ENCODE measurements around the gene MAP6D1. TPM values are rescaled to one million over a fixed set of nuclear protein-coding genes. Genes with fewer than 3 reads are reported as not detected.
"Not testable (repeated sequence)": the region's sequence is repeated elsewhere in the genome, so short reads cannot be mapped to it uniquely, and the experiment has no call there.

The MAP6D1 gene
- total RNA-seq, 2 donors from 2014 or later = 1.00 to 1.4 TPM

DNA sequence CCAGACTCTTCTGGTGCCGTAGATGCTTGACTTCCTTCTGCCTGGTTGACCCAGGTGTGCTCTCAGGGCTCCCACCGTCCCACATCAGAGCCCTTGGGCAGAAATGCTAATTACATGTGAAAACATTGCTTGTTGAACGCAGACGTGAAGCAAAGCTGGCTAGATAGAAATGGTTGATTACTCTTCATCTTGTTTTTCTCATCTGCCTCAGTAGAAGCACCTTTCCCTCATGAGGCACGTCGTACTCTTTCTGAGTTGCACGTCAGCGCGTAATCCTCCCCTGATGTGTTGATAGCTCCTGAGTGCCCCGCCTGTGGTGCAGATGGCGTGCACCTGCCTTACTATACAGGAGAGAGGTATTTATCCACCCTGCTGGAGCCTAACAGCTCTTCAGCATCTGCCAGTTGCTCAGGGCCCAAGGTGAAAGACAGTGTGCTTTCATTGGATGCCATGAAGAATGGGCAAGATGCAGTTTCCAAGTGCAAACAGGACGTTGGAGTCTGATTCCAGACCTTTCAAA, 18.1 kb downstream of the MAP6D1 start:
- Mint-ChIP-seq H3K27ac (no peak overlapping the region), H3K4me1 (ENCODE audit: low read depth) (no peaks in the 10 kb centered on the region), H3K4me3 (no peak overlapping the region), H3K36me3 (ENCODE audit: insufficient read depth in 2 of 2) (peaks cover 4 to 34% of the 10 kb centered on the region in 2 donors), H3K27me3 (ENCODE audit: low read depth) (no peaks in the 10 kb centered on the region), H3K9me3 (no peaks in the 10 kb centered on the region)
- DNase-seq (no peak), ATAC-seq (replicated peaks in 1 of 2) (no peak)

DNA sequence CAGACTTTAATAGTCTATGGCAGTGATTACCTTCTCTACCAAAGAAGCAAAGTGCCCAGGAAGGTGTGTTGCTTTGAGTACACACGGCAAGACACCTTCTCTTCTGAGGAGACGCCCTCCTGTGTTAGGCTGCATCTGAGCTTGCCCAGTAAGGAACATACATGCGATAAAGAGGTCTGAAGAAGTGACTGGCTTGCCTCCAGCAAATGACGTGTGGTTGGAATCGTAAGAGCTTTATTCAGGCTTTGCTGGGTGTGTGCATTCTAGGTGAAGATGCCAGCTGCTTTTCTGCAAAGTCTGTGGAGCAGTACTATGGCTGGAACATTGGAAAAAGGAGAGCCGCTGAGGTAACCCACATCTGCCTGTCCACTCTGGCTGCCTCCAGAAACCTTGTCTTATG, 22.4 kb downstream of the MAP6D1 start:
- H3K36me3 Mint-ChIP-seq (ENCODE audit: insufficient read depth in 2 of 2) = peaks cover 8 to 32% of the 10 kb centered on the region in 2 donors
- no peaks in the 10 kb centered on the region for H3K27me3 Mint-ChIP-seq (ENCODE audit: low read depth)
- H3K9me3 Mint-ChIP-seq = no peaks in the 10 kb centered on the region
- H3K4me1 Mint-ChIP-seq (ENCODE audit: low read depth) = no peaks in the 10 kb centered on the region
- DNase-seq = no peak
- ATAC-seq (replicated peaks in 1 of 2) = no peak
- no peak overlapping the region for H3K27ac Mint-ChIP-seq
- H3K4me3 Mint-ChIP-seq = no peak overlapping the region

DNA sequence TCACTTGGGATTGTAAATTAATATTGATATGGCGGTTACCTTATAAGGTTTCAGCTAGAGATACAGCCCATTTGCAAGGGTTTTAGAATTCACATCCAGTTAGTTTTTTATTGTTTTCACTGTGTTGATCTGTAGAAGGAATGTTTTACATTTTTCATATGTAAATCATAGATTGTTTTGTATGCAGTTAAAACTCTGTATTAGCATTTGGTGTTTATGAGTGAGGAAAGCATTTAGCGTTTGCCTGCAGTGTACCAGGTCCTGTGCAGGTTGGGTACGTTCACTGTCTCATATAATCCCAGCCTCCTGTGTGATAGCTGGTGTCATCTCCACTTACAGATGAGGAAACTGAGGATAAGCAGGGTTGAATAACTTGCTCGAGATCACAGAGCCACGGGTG, 23.8 kb downstream of the MAP6D1 start:
- H3K4me1 Mint-ChIP-seq (ENCODE audit: low read depth) = no peaks in the 10 kb centered on the region
- H3K27ac Mint-ChIP-seq = no peak overlapping the region
- ATAC-seq (replicated peaks in 1 of 2) (no peak), DNase-seq (no peak)
- H3K4me3 Mint-ChIP-seq = no peak overlapping the region
- no peaks in the 10 kb centered on the region for H3K27me3 Mint-ChIP-seq (ENCODE audit: low read depth)
- H3K36me3 Mint-ChIP-seq (ENCODE audit: insufficient read depth in 2 of 2) = peaks cover 8 to 34% of the 10 kb centered on the region in 2 donors
- H3K9me3 Mint-ChIP-seq = no peaks in the 10 kb centered on the region

DNA sequence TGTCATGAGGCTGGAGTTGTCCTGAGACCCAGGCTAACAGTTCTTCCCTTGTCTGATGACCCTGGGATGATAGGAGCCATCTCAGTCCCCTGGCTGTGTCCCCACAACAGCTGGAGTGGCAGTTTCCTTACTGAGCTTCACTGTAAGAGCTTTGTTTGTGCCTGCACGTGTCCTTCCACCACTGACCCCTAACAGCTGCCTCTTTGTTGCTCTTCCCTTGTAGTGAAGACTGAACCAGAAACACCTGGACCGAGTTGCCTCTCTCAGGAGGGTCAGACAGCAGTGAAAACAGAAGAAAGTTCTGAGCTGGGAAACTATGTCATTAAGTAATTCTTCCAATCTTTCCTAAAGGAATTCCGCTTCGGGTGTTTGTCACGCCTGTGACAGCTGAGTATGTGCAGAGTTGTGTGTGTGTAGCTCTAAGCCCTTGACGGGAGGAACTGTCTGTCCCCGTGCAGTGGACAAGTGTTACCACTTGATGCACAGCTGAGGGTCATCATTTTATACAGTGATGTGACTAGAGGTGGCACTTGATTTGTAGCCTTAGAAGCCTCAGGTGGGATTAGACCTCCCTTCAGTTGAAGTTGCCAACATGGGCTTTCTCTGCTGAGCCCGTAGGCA, 25.0 kb downstream of the MAP6D1 start:
- H3K36me3 Mint-ChIP-seq (ENCODE audit: insufficient read depth in 2 of 2) = peaks cover 10 to 36% of the 10 kb centered on the region in 2 donors
- no peak overlapping the region for H3K27ac Mint-ChIP-seq

DNA sequence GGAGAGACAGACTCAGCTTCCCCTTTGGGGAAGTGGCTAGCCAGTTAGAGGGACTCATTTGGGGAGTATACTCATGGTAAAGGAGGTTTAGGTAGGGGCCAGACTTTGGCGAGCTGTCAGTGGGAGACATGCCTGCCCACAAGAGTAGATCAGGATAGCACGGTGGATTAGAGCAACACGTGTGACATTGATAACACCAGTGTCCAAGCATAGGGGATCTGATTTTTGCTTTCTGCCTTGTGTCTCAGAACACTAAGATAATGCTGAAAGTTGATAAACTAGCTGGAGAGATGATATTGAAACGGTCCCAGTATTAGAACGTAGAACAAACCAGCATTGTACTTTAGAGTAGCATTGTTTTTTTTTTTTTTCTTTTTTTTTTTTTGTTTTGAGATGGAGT, 25.9 kb downstream of the MAP6D1 start:
- Mint-ChIP-seq H3K9me3 (no peaks in the 10 kb centered on the region), H3K27ac (no peak overlapping the region), H3K4me1 (ENCODE audit: low read depth) (no peaks in the 10 kb centered on the region), H3K27me3 (ENCODE audit: low read depth) (no peaks in the 10 kb centered on the region), H3K4me3 (no peak overlapping the region), H3K36me3 (ENCODE audit: insufficient read depth in 2 of 2) (peaks cover 10 to 35% of the 10 kb centered on the region in 2 donors)
- no peak for ATAC-seq (replicated peaks in 1 of 2)
- no peak for DNase-seq

More for the DNA sequence above, 25.0 kb downstream of the MAP6D1 start:
- no peak for DNase-seq
- Mint-ChIP-seq H3K4me3 (no peak overlapping the region), H3K27me3 (ENCODE audit: low read depth) (no peaks in the 10 kb centered on the region), H3K4me1 (ENCODE audit: low read depth) (no peaks in the 10 kb centered on the region), H3K9me3 (no peaks in the 10 kb centered on the region)
- ATAC-seq (replicated peaks in 1 of 2) = no peak

DNA sequence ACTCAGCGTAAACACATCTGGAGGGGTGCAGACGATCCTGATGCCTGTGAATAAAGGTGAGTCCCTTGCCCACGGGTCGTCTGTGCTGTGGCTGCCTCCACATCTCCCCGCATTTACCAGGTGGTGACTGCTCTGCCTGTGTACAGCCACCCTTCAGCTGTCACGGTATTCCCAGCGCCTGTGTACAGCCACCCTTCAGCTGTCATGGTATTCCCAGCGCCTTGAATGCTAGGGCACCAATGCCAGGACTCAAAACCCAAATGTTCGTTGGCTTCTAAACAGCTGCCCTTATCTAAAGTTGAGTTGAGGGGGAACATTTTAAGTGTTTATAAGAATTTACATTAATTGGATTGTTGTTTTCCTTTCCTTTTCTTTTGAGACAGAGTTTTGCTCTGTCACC, 27.4 kb downstream of the MAP6D1 start:
- no peak for ATAC-seq (replicated peaks in 1 of 2)
- H3K4me1 Mint-ChIP-seq (ENCODE audit: low read depth) = no peaks in the 10 kb centered on the region
- H3K27me3 Mint-ChIP-seq (ENCODE audit: low read depth) = no peaks in the 10 kb centered on the region
- no peak for DNase-seq
- H3K4me3 Mint-ChIP-seq = no peak overlapping the region
- no peak overlapping the region for H3K27ac Mint-ChIP-seq
- H3K36me3 Mint-ChIP-seq (ENCODE audit: insufficient read depth in 2 of 2) = peaks cover 6 to 37% of the 10 kb centered on the region in 2 donors
- H3K9me3 Mint-ChIP-seq = no peaks in the 10 kb centered on the region

DNA sequence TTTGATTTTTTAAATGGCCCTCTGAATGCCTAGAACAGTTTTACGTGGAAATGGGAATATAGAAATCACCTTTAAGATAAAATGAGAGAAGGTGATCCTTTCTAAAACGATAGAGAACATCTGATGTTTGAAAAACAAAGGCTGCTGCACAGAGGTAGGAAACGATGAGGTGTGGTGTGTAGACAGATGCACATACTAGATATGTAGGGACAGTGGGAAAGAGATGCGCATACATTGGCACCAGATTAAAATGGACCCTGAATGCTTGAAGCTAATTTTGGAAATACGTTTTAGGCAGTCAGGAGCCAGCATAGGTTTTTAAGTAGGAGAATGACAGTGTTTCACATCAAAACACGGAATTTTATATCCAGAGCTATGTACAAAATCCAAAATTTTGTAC, 29.0 kb downstream of the MAP6D1 start:
- no peaks in the 10 kb centered on the region for H3K9me3 Mint-ChIP-seq

DNA sequence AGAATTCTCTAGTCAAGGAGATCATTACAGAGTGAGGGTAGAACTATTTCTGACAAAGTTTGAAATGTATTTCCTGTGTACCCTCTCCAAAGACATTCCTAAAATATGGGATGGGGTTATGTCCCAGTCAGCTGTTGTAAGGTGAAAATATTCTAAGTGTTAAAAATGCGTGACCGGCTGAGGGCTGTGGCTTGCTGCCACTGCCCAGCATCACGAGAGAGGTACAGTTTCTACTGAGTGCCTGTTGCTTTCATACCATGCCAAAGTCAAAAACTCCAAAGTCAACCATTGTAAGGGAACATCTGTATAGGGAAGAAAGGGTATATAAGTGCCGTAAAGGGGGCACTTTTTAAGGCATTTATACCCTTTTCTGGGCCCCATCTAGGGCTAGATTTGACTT, 30.9 kb downstream of the MAP6D1 start:
- peaks cover 8 to 39% of the 10 kb centered on the region in 2 donors for H3K36me3 Mint-ChIP-seq (ENCODE audit: insufficient read depth in 2 of 2)
- no peak for DNase-seq
- no peaks in the 10 kb centered on the region for H3K9me3 Mint-ChIP-seq
- H3K27me3 Mint-ChIP-seq (ENCODE audit: low read depth) = no peaks in the 10 kb centered on the region
- no peak overlapping the region for H3K4me3 Mint-ChIP-seq
- no peaks in the 10 kb centered on the region for H3K4me1 Mint-ChIP-seq (ENCODE audit: low read depth)
- H3K27ac Mint-ChIP-seq = no peak overlapping the region
- no peak for ATAC-seq (replicated peaks in 1 of 2)

More for the DNA sequence above, 29.0 kb downstream of the MAP6D1 start:
- ATAC-seq (replicated peaks in 1 of 2) (no peak), DNase-seq (no peak)
- no peak overlapping the region for H3K27ac Mint-ChIP-seq
- H3K4me1 Mint-ChIP-seq (ENCODE audit: low read depth) = no peaks in the 10 kb centered on the region
- H3K4me3 Mint-ChIP-seq = no peak overlapping the region
- peaks cover 7 to 32% of the 10 kb centered on the region in 2 donors for H3K36me3 Mint-ChIP-seq (ENCODE audit: insufficient read depth in 2 of 2)
- H3K27me3 Mint-ChIP-seq (ENCODE audit: low read depth) = no peaks in the 10 kb centered on the region

DNA sequence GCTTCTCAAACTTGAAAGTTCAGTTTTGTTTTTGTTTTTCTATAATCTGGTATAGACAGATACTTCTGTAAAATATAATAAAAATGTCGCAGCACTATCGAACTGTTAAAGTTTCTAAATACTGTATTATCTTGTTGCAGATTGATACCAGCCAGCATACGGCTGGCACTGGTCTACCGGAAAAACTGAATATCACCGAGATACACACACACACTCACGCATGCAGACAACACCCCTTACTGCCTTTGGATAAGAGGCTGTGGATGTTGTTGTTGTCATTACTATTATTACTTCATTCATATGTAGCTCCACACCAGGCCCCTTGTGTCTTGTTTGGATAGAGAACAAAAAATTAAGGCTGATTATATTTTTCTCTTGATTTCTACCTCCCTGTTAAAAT, 32.4 kb downstream of the MAP6D1 start:
- Mint-ChIP-seq H3K27ac (no peak overlapping the region), H3K4me1 (ENCODE audit: low read depth) (no peaks in the 10 kb centered on the region), H3K36me3 (ENCODE audit: insufficient read depth in 2 of 2) (peaks cover 7 to 30% of the 10 kb centered on the region in 2 donors), H3K27me3 (ENCODE audit: low read depth) (no peaks in the 10 kb centered on the region), H3K9me3 (no peaks in the 10 kb centered on the region), H3K4me3 (no peak overlapping the region)
- DNase-seq (no peak), ATAC-seq (replicated peaks in 1 of 2) (no peak)

DNA sequence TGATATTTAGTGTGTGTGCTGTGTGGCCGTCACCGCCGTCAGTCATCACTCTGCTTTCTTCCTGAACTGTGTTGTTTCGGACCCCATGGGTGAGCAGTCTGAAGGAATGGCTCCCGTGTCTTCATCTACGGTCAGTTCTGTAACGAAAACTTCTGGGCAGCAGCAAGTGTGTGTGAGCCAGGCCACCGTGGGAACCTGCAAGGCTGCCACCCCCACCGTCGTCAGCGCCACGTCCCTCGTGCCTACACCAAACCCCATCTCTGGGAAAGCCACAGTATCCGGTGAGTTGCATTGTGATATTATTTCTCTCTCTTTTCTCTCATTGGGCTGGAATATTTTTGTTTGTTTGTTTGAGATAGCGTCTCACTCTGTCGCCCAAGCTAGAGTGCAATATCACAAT, 34.7 kb downstream of the MAP6D1 start:
- ATAC-seq (replicated peaks in 1 of 2) = no peak
- H3K27ac Mint-ChIP-seq = no peak overlapping the region
- H3K4me3 Mint-ChIP-seq = no peak overlapping the region
- H3K36me3 Mint-ChIP-seq (ENCODE audit: insufficient read depth in 2 of 2) = peaks cover 10 to 37% of the 10 kb centered on the region in 2 donors
- no peaks in the 10 kb centered on the region for H3K27me3 Mint-ChIP-seq (ENCODE audit: low read depth)
- no peaks in the 10 kb centered on the region for H3K9me3 Mint-ChIP-seq
- no peaks in the 10 kb centered on the region for H3K4me1 Mint-ChIP-seq (ENCODE audit: low read depth)
- no peak for DNase-seq

DNA sequence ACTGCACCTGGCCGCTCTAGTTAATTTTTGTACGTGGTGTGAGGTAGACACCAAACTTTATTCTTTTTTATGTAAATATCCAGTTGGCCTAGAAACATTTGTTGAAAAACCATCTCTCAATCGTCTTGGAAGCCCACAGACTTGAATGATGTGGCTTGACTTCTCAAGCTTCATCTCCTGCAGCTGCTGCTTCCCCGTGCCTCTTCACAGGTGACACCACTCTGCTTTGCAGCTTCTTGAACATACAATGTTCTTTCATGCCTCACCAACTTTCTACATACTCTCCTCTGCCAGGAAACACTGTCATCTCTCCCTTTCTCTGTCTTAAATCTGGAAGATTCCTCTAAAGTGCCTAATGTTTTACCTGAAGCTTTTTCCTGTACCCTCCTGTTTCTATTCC, 35.6 kb downstream of the MAP6D1 start:
- no peak overlapping the region for H3K4me3 Mint-ChIP-seq
- DNase-seq = no peak
- H3K9me3 Mint-ChIP-seq = no peaks in the 10 kb centered on the region
- no peaks in the 10 kb centered on the region for H3K4me1 Mint-ChIP-seq (ENCODE audit: low read depth)
- ATAC-seq (replicated peaks in 1 of 2) = no peak
- no peaks in the 10 kb centered on the region for H3K27me3 Mint-ChIP-seq (ENCODE audit: low read depth)
- no peak overlapping the region for H3K27ac Mint-ChIP-seq
- H3K36me3 Mint-ChIP-seq (ENCODE audit: insufficient read depth in 2 of 2) = peaks cover 10 to 39% of the 10 kb centered on the region in 2 donors

DNA sequence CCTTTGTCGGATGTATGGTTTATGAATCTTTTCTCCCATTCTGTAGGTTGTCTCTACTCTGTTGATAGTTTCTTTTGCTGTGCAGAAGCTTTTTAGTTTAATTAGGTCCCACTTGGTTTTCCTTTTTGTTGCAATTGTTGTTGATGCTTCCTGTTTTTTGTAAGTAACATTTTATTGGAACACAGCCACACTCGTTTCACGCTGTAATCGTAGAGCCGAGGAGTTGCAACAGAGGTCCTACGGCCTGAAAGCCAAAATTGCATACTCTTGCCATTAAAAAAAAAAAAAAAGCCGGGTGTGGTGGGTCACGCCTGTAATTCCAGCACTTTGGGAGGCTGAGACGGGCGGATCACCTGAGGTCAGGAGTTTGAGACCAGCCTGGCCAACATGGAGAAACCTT, 40.9 kb downstream of the MAP6D1 start:
- DNase-seq, H3K27ac Mint-ChIP-seq: not testable (repeated sequence)

DNA sequence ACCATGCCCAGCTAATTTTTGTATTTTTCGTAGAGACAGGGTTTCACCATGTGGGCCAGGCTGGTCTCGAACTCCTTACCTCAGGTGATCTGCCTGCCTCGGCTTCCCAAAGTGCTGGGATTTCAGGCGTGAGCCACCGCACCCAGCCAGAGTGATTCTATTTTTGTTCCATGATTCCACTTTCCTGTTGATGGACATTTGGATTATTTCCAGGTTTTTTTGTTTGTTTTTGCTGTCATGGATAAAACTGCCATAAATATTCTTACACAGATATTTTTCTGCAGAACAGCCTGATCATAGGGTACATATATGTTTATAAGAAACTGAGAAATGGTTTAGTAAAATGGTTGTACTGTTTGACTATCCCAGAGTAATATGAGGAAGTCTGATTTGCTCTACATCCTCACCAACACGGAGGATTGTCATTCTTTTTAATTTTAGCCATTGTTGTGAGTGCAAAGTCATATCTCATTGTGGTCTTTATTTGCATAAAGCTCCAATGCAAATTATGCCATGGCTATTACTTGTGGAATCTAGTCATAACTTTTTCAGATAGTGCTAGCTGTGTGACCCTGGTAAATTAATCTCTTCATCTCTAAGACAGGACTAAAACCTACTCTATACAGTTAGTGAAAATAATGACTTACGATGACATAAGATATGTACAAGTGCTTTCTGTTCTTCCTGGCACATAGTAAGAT, 42.7 kb downstream of the MAP6D1 start:
- ATAC-seq (replicated peaks in 1 of 2) = no peak
- DNase-seq = no peak
- Mint-ChIP-seq H3K27ac (peak overlapping the region; percentile 42), H3K36me3 (ENCODE audit: insufficient read depth in 2 of 2) (peaks cover 13 to 41% of the 10 kb centered on the region in 2 donors), H3K4me1 (ENCODE audit: low read depth) (no peaks in the 10 kb centered on the region), H3K4me3 (no peak overlapping the region), H3K27me3 (ENCODE audit: low read depth) (no peaks in the 10 kb centered on the region), H3K9me3 (no peaks in the 10 kb centered on the region)

More for the DNA sequence above, 40.9 kb downstream of the MAP6D1 start:
- H3K36me3 Mint-ChIP-seq (ENCODE audit: insufficient read depth in 2 of 2) = peaks cover 13 to 34% of the 10 kb centered on the region in 2 donors
- not testable (repeated sequence) for H3K9me3 Mint-ChIP-seq; H3K4me1 Mint-ChIP-seq (ENCODE audit: low read depth); H3K4me3 Mint-ChIP-seq; ATAC-seq (replicated peaks in 1 of 2); H3K27me3 Mint-ChIP-seq (ENCODE audit: low read depth)

Measured in activated T-cell treated with anti-CD3 and anti-CD28 coated beads, Interleukin-2, amount 50 U/mL, for 72 hours (primary cell).